Liver (tissue), 9 donors: ENCODE measurements around the gene ZNF546. TPM values are rescaled to one million over a fixed set of nuclear protein-coding genes. Genes with fewer than 3 reads are reported as not detected.

ENCODE experiments used
- DNase-seq: peaks from one replicate; pipeline ENCODE4 v3.0.0-alpha.2; 2017; ENCODE audit warnings: low spot score
- H3K27ac ChIP-seq, 2 donors: one replicate each; pipeline ENCODE4 v1.7.0; 2013; ENCODE audit warnings: inconsistent platforms in 2 of 2, low read length in 2 of 2, control low read depth in 1 of 2, low read depth in 1 of 2, mild to moderate bottlenecking in 1 of 2
- H3K27me3 ChIP-seq, 4 donors: one replicate each; pipeline versions ENCODE4 v1.6.1 to v1.7.0; 2013; ENCODE audit warnings: low read length in 3 of 4, inconsistent platforms in 1 of 4, mild to moderate bottlenecking in 1 of 4, moderate library complexity in 1 of 4; ENCODE audit not compliant: control insufficient read depth in 4 of 4, insufficient read depth in 4 of 4
- H3K36me3 ChIP-seq, 4 donors: one replicate each; pipeline versions ENCODE4 v1.6.1 to v1.7.0; 2013; ENCODE audit warnings: low read length in 3 of 4, mild to moderate bottlenecking in 3 of 4, low read depth in 1 of 4, moderate library complexity in 1 of 4; ENCODE audit not compliant: control insufficient read depth in 4 of 4, insufficient read depth in 3 of 4
- H3K4me1 ChIP-seq, 4 donors: one replicate each; pipeline versions ENCODE4 v1.6.1 to v1.7.0; 2013; ENCODE audit warnings: low read length in 3 of 4, mild to moderate bottlenecking in 3 of 4, moderate library complexity in 1 of 4; ENCODE audit not compliant: control insufficient read depth in 4 of 4, insufficient read depth in 4 of 4
- H3K4me3 ChIP-seq, 3 donors: one replicate each; pipeline versions ENCODE4 v1.6.1 to v1.7.0; 2013; ENCODE audit warnings: low read length in 3 of 3, control low read depth in 1 of 3, low read depth in 1 of 3, mild to moderate bottlenecking in 1 of 3
- H3K9ac ChIP-seq, 2 donors: one replicate each; pipeline ENCODE4 v1.7.0; 2013; ENCODE audit warnings: low read length in 2 of 2, mild to moderate bottlenecking in 2 of 2, moderate library complexity in 2 of 2, control low read depth in 1 of 2, low read depth in 1 of 2
- H3K9me3 ChIP-seq, 4 donors: one replicate each; pipeline versions ENCODE4 v1.6.1 to v1.7.0; 2013; ENCODE audit warnings: low read length in 3 of 4; ENCODE audit not compliant: control insufficient read depth in 4 of 4
- ATF3 ChIP-seq: IDR thresholded peaks from 2 replicates; pipeline ENCODE4 v1.6.1; 2016; ENCODE audit warnings: antibody characterized with exemption
- CTCF ChIP-seq: fragments of 150-350 bp; IDR thresholded peaks from 2 replicates; pipeline ENCODE4 v1.5.1; 2017; ENCODE audit warnings: improper control_type of control experiment, low read depth, low read length; ENCODE audit not compliant: missing input control
- FOXA1 ChIP-seq: IDR thresholded peaks from 2 replicates; pipeline ENCODE4 v1.6.1; 2016; ENCODE audit warnings: antibody characterized with exemption
- FOXA2 ChIP-seq: IDR thresholded peaks from 2 replicates; pipeline ENCODE4 v1.6.1; 2016; ENCODE audit warnings: antibody characterized with exemption
- GABPA ChIP-seq, 2 donors: IDR thresholded peaks in 1 of 2; conservative IDR thresholded peaks in 1 of 2; 2 replicates each; pipeline ENCODE4 v1.6.1; 2016; ENCODE audit warnings: antibody characterized with exemption in 2 of 2, mild to moderate bottlenecking in 1 of 2, moderate library complexity in 1 of 2
- HNF4A ChIP-seq, 2 donors: conservative IDR thresholded peaks; 2 replicates each; pipeline ENCODE4 v1.6.1; 2016; ENCODE audit warnings: antibody characterized with exemption in 2 of 2, mild to moderate bottlenecking in 2 of 2
- JUND ChIP-seq, 2 donors: IDR thresholded peaks; 2 replicates each; pipeline ENCODE4 v1.6.1; 2016; ENCODE audit warnings: antibody characterized with exemption in 2 of 2
- MAX ChIP-seq: IDR thresholded peaks from 2 replicates; pipeline ENCODE4 v1.6.1; 2016; ENCODE audit warnings: antibody characterized with exemption
- NR2F2 ChIP-seq: IDR thresholded peaks from 2 replicates; pipeline ENCODE4 v1.6.1; 2016; ENCODE audit warnings: antibody characterized with exemption
- RAD21 ChIP-seq, 2 donors: IDR thresholded peaks; 2 replicates each; pipeline ENCODE4 v1.6.1; 2016; ENCODE audit warnings: antibody characterized with exemption in 2 of 2, mild to moderate bottlenecking in 2 of 2
- REST ChIP-seq: IDR thresholded peaks from 2 replicates; pipeline ENCODE4 v1.6.1; 2016; ENCODE audit warnings: antibody characterized with exemption, mild to moderate bottlenecking
- RXRA ChIP-seq, 2 donors: IDR thresholded peaks; 2 replicates each; pipeline ENCODE4 v1.6.1; 2017 to 2018; ENCODE audit warnings: antibody characterized with exemption in 2 of 2, mild to moderate bottlenecking in 1 of 2
- SP1 ChIP-seq: IDR thresholded peaks from 2 replicates; pipeline ENCODE4 v1.6.1; 2018; ENCODE audit warnings: antibody characterized with exemption, mild to moderate bottlenecking
- TAF1 ChIP-seq: conservative IDR thresholded peaks from 2 replicates; pipeline ENCODE4 v1.6.1; 2016; ENCODE audit warnings: antibody characterized with exemption, mild to moderate bottlenecking
- YY1 ChIP-seq: IDR thresholded peaks from 2 replicates; pipeline ENCODE4 v1.6.1; 2016; ENCODE audit warnings: antibody characterized with exemption, mild to moderate bottlenecking
- ZBTB33 ChIP-seq: IDR thresholded peaks from 2 replicates; pipeline ENCODE4 v1.6.1; 2016; ENCODE audit warnings: antibody characterized with exemption
- WGBS: extraction: QIAGEN DNeasy Blood & Tissue Kit; methylation state at CpG from one replicate; pipeline ENCODE4 v1.1.7; 2013; 5-methylcytosine and 5-hydroxymethylcytosine counted together
- polyA plus RNA-seq, 2 donors: library from polyadenylated mRNA; stranded (reverse) in 1 of 2; unstranded in 1 of 2; fragments of 200-250 nt in 1 of 2; fragments of >200 nt in 1 of 2; fragmentation: Nextera tagmentation in 1 of 2; extraction: Ambion mirVana in 1 of 2; gene quantifications; one replicate each; pipeline versions ENCODE4 v1.2.1 to v1.2.3, GENCODE V29; 2013 to 2015
- total RNA-seq, 2 donors: library from RNA; depleted of rRNA; stranded (reverse); fragments of >200 nt; gene quantifications; one replicate each; pipeline ENCODE4 v1.2.3, GENCODE V29; 2014
- donor health status: healthy.
- donor health status: healthy.
- donor health status: healthy.
- donor health status: healthy.
- donor health status: healthy.

The ZNF546 gene
- total RNA-seq (1 to 10 TPM; 2.3 to 4.9 TPM), polyA plus RNA-seq (1 to 10 TPM; 1.1 to 2.0 TPM)

- TF ChIP-seq FOXA1: no peak
- TF ChIP-seq HNF4A (conservative IDR thresholded peaks at IDR 0.05): peak in 1 of 2 donors; percentile 14
- TF ChIP-seq FOXA2: no peak
- TF ChIP-seq TAF1: peak; percentile 84
- peak; percentile 55 for TF ChIP-seq ZBTB33
- peak; percentile 83 for TF ChIP-seq YY1
- peak; percentile 36 to 49 for TF ChIP-seq RXRA (IDR thresholded peaks at IDR 0.05)
- no peak for TF ChIP-seq NR2F2
- peak; percentile 13 to 17 for TF ChIP-seq RAD21 (IDR thresholded peaks at IDR 0.05)
- peak; percentile 64 to 92 for TF ChIP-seq GABPA (IDR thresholded peaks at IDR 0.05 in 1 of 2, conservative IDR thresholded peaks at IDR 0.05 in 1 of 2)
- TF ChIP-seq MAX: peak; percentile 60
- peak; percentile 20 for TF ChIP-seq SP1
- Histone ChIP-seq H3K9me3 (peaks cover 0 to 2% (median 1%) of the 10 kb centered on the region in 4 donors), H3K36me3 (peaks cover 0 to 4% (median 0%) of the 10 kb centered on the region in 4 donors), H3K4me1 (peaks cover 5 to 15% (median 8%) of the 10 kb centered on the region in 4 donors), H3K9ac (peak within 1 kb of the TSS; percentile 87 to 96), H3K27me3 (no peaks in the 10 kb centered on the region), H3K4me3 (peak within 1 kb of the TSS; percentile 58 to 98 (median 94)), H3K27ac (peak within 1 kb of the TSS; percentile 84 to 87)
- WGBS: 3% methylated on average over 53 of the region's 53 CpGs
- peak; percentile 89 for DNase-seq
Measured at GRCh38 chr19:39996811-39997637, at the start of gene ZNF546. Gene ZNF546 (plus strand): TSS chr19:39997060. CDS start chr19:39998327, 1,267 bp downstream.

- no peak for DNase-seq
Measured at GRCh38 chr19:39949026-39949747, 47.7 kb upstream of the ZNF546 start.

More at GRCh38 chr19:39949026-39949747, 47.7 kb upstream of the ZNF546 start:
- peaks cover 0 to 3% (median 2%) of the 10 kb centered on the region in 4 donors for H3K4me1 ChIP-seq
- no peaks in the 10 kb centered on the region for H3K9me3 ChIP-seq
- H3K27ac ChIP-seq: no peak overlapping the region
- H3K4me3 ChIP-seq: no peak overlapping the region
- H3K27me3 ChIP-seq: no peaks in the 10 kb centered on the region
- no peaks in the 10 kb centered on the region for H3K36me3 ChIP-seq
- TF ChIP-seq YY1 (no peak), CTCF (no peak), RXRA (IDR thresholded peaks at IDR 0.05) (no peak), JUND (IDR thresholded peaks at IDR 0.05) (no peak), REST (no peak), MAX (no peak), ATF3 (no peak)
- WGBS: 91% methylated on average over 2 of the region's 2 CpGs
- no peak overlapping the region for H3K9ac ChIP-seq
